CD4-positive, alpha-beta T cell (primary cell): ENCODE data around the gene NR1H2. TPM values are rescaled to one million over a fixed set of nuclear protein-coding genes. Genes with fewer than 3 reads are reported as not detected.
A peak's percentile ranks its signal among the peaks of the same experiment; 100 is the strongest.

Experiments
- ATAC-seq: fragments of 200-7000 bp; cut with Tn5 transposase; one replicate; pipeline ENCODE4 v1.10.0; 2022; ENCODE audit warnings: mild to moderate bottlenecking; ENCODE audit not compliant: poor library complexity
- CTCF ChIA-PET: fragments of 350-600 bp; sonication (Branson Sonifier 250); formaldehyde crosslinking; loops from one replicate; lab custom pipeline; 2021; ENCODE audit warnings: antibody characterized with exemption, inconsistent platforms; lab: Charles Lee
- POLR2A ChIA-PET: fragments of 350-600 bp; sonication (Branson Sonifier 250); formaldehyde crosslinking; loops from one replicate; lab custom pipeline; 2021; ENCODE audit warnings: antibody characterized with exemption, inconsistent platforms; lab: Charles Lee
- DNase-seq, 14 experiments: peaks; one replicate each; pipeline ENCODE4 v3.0.0-alpha.2; 2013 to 2020; ENCODE audit warnings: mixed read lengths in 2 of 14
- H3K27ac ChIP-seq, 2 donors: one replicate each; pipeline versions ENCODE4 v1.5.1 to v1.7.0; 2013; ENCODE audit warnings: low read length in 2 of 2, low read depth in 1 of 2, mild to moderate bottlenecking in 1 of 2
- H3K27me3 ChIP-seq, 2 experiments: 1 replicate in 1 of 2; 2 replicates in 1 of 2; pipeline versions ENCODE4 v1.6.1 to v1.7.0; 2013; ENCODE audit warnings: low read length in 2 of 2, control low read depth in 1 of 2, mild to moderate bottlenecking in 1 of 2, moderate library complexity in 1 of 2; ENCODE audit not compliant: insufficient read depth in 2 of 2, control insufficient read depth in 1 of 2
- H3K36me3 ChIP-seq: one replicate; pipeline ENCODE4 v1.6.1; 2013; ENCODE audit warnings: low read length, control low read depth; ENCODE audit not compliant: insufficient read depth
- H3K4me1 ChIP-seq: one replicate; pipeline ENCODE4 v1.6.1; 2013; ENCODE audit warnings: low read length, control low read depth; ENCODE audit not compliant: insufficient read depth
- H3K4me3 ChIP-seq: one replicate; pipeline ENCODE4 v1.5.1; 2013; ENCODE audit warnings: mild to moderate bottlenecking, low read length, moderate library complexity
- H3K9me3 ChIP-seq, 2 experiments: 1 replicate in 1 of 2; 2 replicates in 1 of 2; pipeline versions ENCODE4 v1.6.1 to v1.7.0; 2013; ENCODE audit warnings: low read length in 2 of 2, mild to moderate bottlenecking in 2 of 2, control low read depth in 1 of 2, moderate library complexity in 1 of 2; ENCODE audit not compliant: control insufficient read depth in 1 of 2, insufficient read depth in 1 of 2
- H3K27ac Mint-ChIP-seq: one replicate; pipeline ENCODE4 v1.8.0; 2020; ENCODE audit warnings: mixed read lengths
- H3K27me3 Mint-ChIP-seq: one replicate; pipeline ENCODE4 v1.8.0; 2021; ENCODE audit warnings: mixed read lengths
- H3K36me3 Mint-ChIP-seq: one replicate; pipeline ENCODE4 v1.8.0; 2021; ENCODE audit warnings: low read depth, mixed read lengths
- H3K4me1 Mint-ChIP-seq: one replicate; pipeline ENCODE4 v1.8.0; 2021; ENCODE audit warnings: low read depth, mixed read lengths
- H3K4me3 Mint-ChIP-seq: one replicate; pipeline ENCODE4 v1.8.0; 2020; ENCODE audit warnings: mild to moderate bottlenecking, mixed read lengths
- H3K9me3 Mint-ChIP-seq: one replicate; pipeline ENCODE4 v1.8.0; 2020; ENCODE audit warnings: mixed read lengths
- CTCF ChIP-seq: fragments of 200-600 bp; IDR thresholded peaks from one replicate; pipeline ENCODE4 v1.8.0; 2022; ENCODE audit warnings: antibody characterized with exemption, mild to moderate bottlenecking
- intact Hi-C, 2 experiments: fragments of 100-400 bp; cut with DNase I in 1 of 2; cut with micrococcal nuclease in 1 of 2; formaldehyde crosslinking; loops; one replicate each; pipeline versions ENCODE4 v1.15.1 to v1.9.0; 2023 to 2025; cut with DNase I, micrococcal nuclease
- total RNA-seq, 174 experiments: library from RNA in 2 of 174; stranded (reverse) in 2 of 174; gene quantifications; one replicate each; pipeline ENCODE4 v1.2.3 and lab custom pipeline; 2021 to 2026

The NR1H2 gene
- total RNA-seq, 2 experiments from 2014 or later = 261 to 265 TPM

GRCh38 chr19:50413096-50413495 lies 36.8 kb downstream of the NR1H2 start:
- CTCF ChIA-PET = no interaction called here
- H3K9me3 ChIP-seq = no peaks in the 10 kb centered on the region
- no peak for ATAC-seq
- H3K27me3 ChIP-seq = no peaks in the 10 kb centered on the region
- TF ChIP-seq CTCF = no peak
- no peak overlapping the region for H3K4me3 ChIP-seq
- Mint-ChIP-seq H3K9me3 (no peaks in the 10 kb centered on the region), H3K27me3 (no peaks in the 10 kb centered on the region), H3K4me3 (no peak overlapping the region), H3K36me3 (peaks cover 13% of the 10 kb centered on the region), H3K27ac (no peak overlapping the region), H3K4me1 (no peaks in the 10 kb centered on the region)
- intact Hi-C loops = loop anchor here in 1 of 2 experiments (2.0 kb wide), 1 partner anchor 20 kb away; no protein-coding TSS in a partner anchor
- H3K27ac ChIP-seq = no peak overlapping the region
- H3K4me1 ChIP-seq = peaks cover 10% of the 10 kb centered on the region
- H3K36me3 ChIP-seq = peaks cover 12% of the 10 kb centered on the region
- DNase-seq = peak in 1 of 14 experiments; percentile 6
- POLR2A ChIA-PET = interaction anchor here (1.5 kb wide), 1 partner anchor 98 kb away, joined by 3 read pairs; the partner anchor contains the start of gene JOSD2

- Histone ChIP-seq H3K36me3 (peaks cover 12% of the 10 kb centered on the region), H3K27me3 (peaks cover 2 to 4% of the 10 kb centered on the region in 2 experiments), H3K27ac (no peak overlapping the region), H3K4me3 (no peak overlapping the region), H3K4me1 (peaks cover 10% of the 10 kb centered on the region), H3K9me3 (no peaks in the 10 kb centered on the region)
- no peak overlapping the region for H3K27ac Mint-ChIP-seq
- ChIA-PET CTCF (no interaction called here), POLR2A (interaction anchor here (1.5 kb wide), 1 partner anchor 97 kb away, joined by 3 read pairs; the partner anchor contains the start of gene JOSD2)
- no peaks in the 10 kb centered on the region for H3K4me1 Mint-ChIP-seq
- intact Hi-C loops = loop anchor here in 1 of 2 experiments (2.0 kb wide), 1 partner anchor 21 kb away; no protein-coding TSS in a partner anchor
- TF ChIP-seq CTCF = no peak
- no peak overlapping the region for H3K4me3 Mint-ChIP-seq
- peaks cover 1% of the 10 kb centered on the region for H3K27me3 Mint-ChIP-seq
- H3K9me3 Mint-ChIP-seq = no peaks in the 10 kb centered on the region
- ATAC-seq (no peak), DNase-seq (peak in 1 of 14 experiments; percentile 18)
- peaks cover 11% of the 10 kb centered on the region for H3K36me3 Mint-ChIP-seq
Observed at GRCh38 chr19:50413531-50413930, 37.3 kb downstream of the NR1H2 start.

GRCh38 chr19:50414864-50415660 lies 38.8 kb downstream of the NR1H2 start:
- no peaks in the 10 kb centered on the region for H3K36me3 ChIP-seq
- Mint-ChIP-seq H3K4me1 (peaks cover 2% of the 10 kb centered on the region), H3K4me3 (no peak overlapping the region), H3K36me3 (peaks cover 6% of the 10 kb centered on the region), H3K9me3 (no peaks in the 10 kb centered on the region), H3K27me3 (peaks cover 16% of the 10 kb centered on the region), H3K27ac (no peak overlapping the region)
- peak; percentile 57 to 84 (median 69) for DNase-seq
- no peak overlapping the region for H3K4me3 ChIP-seq
- H3K9me3 ChIP-seq = peaks cover 0 to 5% of the 10 kb centered on the region in 2 experiments
- CTCF ChIA-PET = interaction anchor here (0.7 to 1.7 kb wide), 3 partner anchors 47 to 511 kb away, joined by 3 to 6 read pairs (median 6); no protein-coding TSS in a partner anchor
- ATAC-seq = peak; percentile 94
- peaks cover 17 to 19% of the 10 kb centered on the region in 2 experiments for H3K27me3 ChIP-seq
- POLR2A ChIA-PET = interaction anchor here (1.3 kb wide), 1 partner anchor 58 kb away, joined by 6 read pairs; no protein-coding TSS in a partner anchor
- intact Hi-C loops = loop anchor here (1.0 kb wide), 2 partner anchors 47 to 58 kb away; no protein-coding TSS in a partner anchor
- H3K4me1 ChIP-seq = peaks cover 10% of the 10 kb centered on the region
- peak; percentile 62 for TF ChIP-seq CTCF
- no peak overlapping the region for H3K27ac ChIP-seq
